ENCODE data around the gene ADCY2.
A peak's percentile ranks its signal among the peaks of the same experiment; 100 is the strongest.
"Not testable (repeated sequence)": the region's sequence is repeated elsewhere in the genome, so short reads cannot be mapped to it uniquely, and the experiment has no call there.

The ADCY2 gene

GRCh38 chr5:7396713-7397454 lies 946 bp downstream of the ADCY2 start:
- DNase-seq = no peak

GRCh38 chr5:7397937-7398336 lies 2.0 kb downstream of the ADCY2 start:
- DNase-seq = no peak

GRCh38 chr5:7398596-7399280 lies 2.8 kb downstream of the ADCY2 start:
- DNase-seq = no peak

GRCh38 chr5:7405277-7405676 lies 9.3 kb downstream of the ADCY2 start:
- no peak for DNase-seq

GRCh38 chr5:7410936-7411511 lies 15.1 kb downstream of the ADCY2 start:
- no peak for DNase-seq

GRCh38 chr5:7412409-7412808 lies 16.5 kb downstream of the ADCY2 start:
- no peak for DNase-seq

GRCh38 chr5:7415123-7415522 lies 19.2 kb downstream of the ADCY2 start:
- no peak for DNase-seq

- no peak for DNase-seq
Observed at GRCh38 chr5:7415587-7416535, 19.9 kb downstream of the ADCY2 start.

- DNase-seq = no peak
Observed at GRCh38 chr5:7418276-7418675, 22.3 kb downstream of the ADCY2 start.

GRCh38 chr5:7419367-7419766 lies 23.4 kb downstream of the ADCY2 start:
- DNase-seq = no peak

GRCh38 chr5:7419846-7420245 lies 23.9 kb downstream of the ADCY2 start:
- no peak for DNase-seq

GRCh38 chr5:7420510-7421280 lies 24.8 kb downstream of the ADCY2 start:
- no peak for DNase-seq

- peak; percentile 2 for DNase-seq
Observed at GRCh38 chr5:7422316-7423106, 26.6 kb downstream of the ADCY2 start.

GRCh38 chr5:7423231-7423630 lies 27.3 kb downstream of the ADCY2 start:
- not testable (repeated sequence) for DNase-seq

- no peak for DNase-seq
Observed at GRCh38 chr5:7425830-7426229, 29.9 kb downstream of the ADCY2 start.

GRCh38 chr5:7426284-7426683 lies 30.3 kb downstream of the ADCY2 start:
- DNase-seq = no peak

- no peak for DNase-seq
Observed at GRCh38 chr5:7434914-7435313, 39.0 kb downstream of the ADCY2 start.

GRCh38 chr5:7435503-7435902 lies 39.6 kb downstream of the ADCY2 start:
- no peak for DNase-seq

GRCh38 chr5:7436521-7436920 lies 40.6 kb downstream of the ADCY2 start:
- DNase-seq = no peak

- DNase-seq = no peak
Observed at GRCh38 chr5:7437836-7438235, 41.9 kb downstream of the ADCY2 start.

GRCh38 chr5:7445068-7445467 lies 49.1 kb downstream of the ADCY2 start:
- no peak for DNase-seq
